Trophoblast cell (in vitro differentiated cells and primary cell): ENCODE results near the gene DAB1.

ENCODE experiments used
- DNase-seq, 2 donors: peaks; one replicate each; pipeline ENCODE4 v3.0.0-alpha.2; 2016
- H2AFZ ChIP-seq: 2 replicates; pipeline ENCODE4 v1.6.1; 2013; ENCODE audit warnings: low read length, moderate library complexity, mild to moderate bottlenecking; ENCODE audit not compliant: insufficient read depth, poor library complexity
- H2AK5ac ChIP-seq: 2 replicates; pipeline ENCODE4 v1.6.1; 2013; ENCODE audit warnings: mild to moderate bottlenecking, low read length
- H2BK120ac ChIP-seq: 2 replicates; pipeline ENCODE4 v1.6.1; 2013; ENCODE audit warnings: low read length, mild to moderate bottlenecking, moderate library complexity; ENCODE audit not compliant: insufficient read depth, poor library complexity
- H2BK12ac ChIP-seq: 2 replicates; pipeline ENCODE4 v1.6.1; 2013; ENCODE audit warnings: mild to moderate bottlenecking, low read length, moderate library complexity
- H2BK5ac ChIP-seq: 2 replicates; pipeline ENCODE4 v1.6.1; 2013; ENCODE audit warnings: low read length, low read depth, moderate library complexity, mild to moderate bottlenecking; ENCODE audit not compliant: poor library complexity
- H3K14ac ChIP-seq: 2 replicates; pipeline ENCODE4 v1.6.1; 2013; ENCODE audit warnings: mild to moderate bottlenecking, low read length
- H3K18ac ChIP-seq: 2 replicates; pipeline ENCODE4 v1.6.1; 2013; ENCODE audit warnings: mild to moderate bottlenecking, low read length
- H3K23ac ChIP-seq: 2 replicates; pipeline ENCODE4 v1.6.1; 2013; ENCODE audit warnings: low read length
- H3K27ac ChIP-seq: 2 replicates; pipeline ENCODE4 v1.5.1; 2013; ENCODE audit warnings: low read depth, mild to moderate bottlenecking, inconsistent platforms, low read length, moderate library complexity
- H3K27me3 ChIP-seq: 2 replicates; pipeline ENCODE4 v1.6.1; 2013; ENCODE audit warnings: inconsistent platforms, mild to moderate bottlenecking, low read length, moderate library complexity; ENCODE audit not compliant: insufficient read depth
- H3K36me3 ChIP-seq, 2 experiments: 1 replicate in 1 of 2; 2 replicates in 1 of 2; pipeline ENCODE4 v1.6.1; 2013; ENCODE audit warnings: low read length in 2 of 2, mild to moderate bottlenecking in 2 of 2, moderate library complexity in 1 of 2; ENCODE audit not compliant: insufficient read depth in 2 of 2, control insufficient read depth in 1 of 2
- H3K4ac ChIP-seq: 2 replicates; pipeline ENCODE4 v1.6.1; 2013; ENCODE audit warnings: low read depth, mild to moderate bottlenecking, low read length, moderate library complexity
- H3K4me1 ChIP-seq, 2 experiments: 1 replicate in 1 of 2; 2 replicates in 1 of 2; pipeline ENCODE4 v1.6.1; 2013; ENCODE audit warnings: low read length in 2 of 2, mild to moderate bottlenecking in 2 of 2, moderate library complexity in 1 of 2; ENCODE audit not compliant: insufficient read depth in 2 of 2, control insufficient read depth in 1 of 2
- H3K4me2 ChIP-seq: 2 replicates; pipeline ENCODE4 v1.6.1; 2013; ENCODE audit warnings: inconsistent platforms, mild to moderate bottlenecking, low read length, moderate library complexity
- H3K4me3 ChIP-seq: 2 replicates; pipeline ENCODE4 v1.5.1; 2013; ENCODE audit warnings: mild to moderate bottlenecking, low read depth, low read length, inconsistent platforms
- H3K79me1 ChIP-seq: one replicate; pipeline ENCODE4 v1.6.1; 2013; ENCODE audit warnings: low read length
- H3K79me2 ChIP-seq: 2 replicates; pipeline ENCODE4 v1.6.1; 2013; ENCODE audit warnings: low read length, mild to moderate bottlenecking; ENCODE audit not compliant: control insufficient read depth, insufficient read depth, poor library complexity
- H3K9ac ChIP-seq: 2 replicates; pipeline ENCODE4 v1.6.1; 2013; ENCODE audit warnings: mild to moderate bottlenecking, low read length
- H3K9me3 ChIP-seq: 2 replicates; pipeline ENCODE4 v1.6.1; 2013; ENCODE audit warnings: low read depth, mild to moderate bottlenecking, control low read depth, inconsistent platforms, low read length; ENCODE audit not compliant: insufficient read depth
- H4K12ac ChIP-seq: 2 replicates; pipeline ENCODE4 v1.6.1; 2013; ENCODE audit warnings: low read depth, mild to moderate bottlenecking, low read length, moderate library complexity
- H4K8ac ChIP-seq: 2 replicates; pipeline ENCODE4 v1.6.1; 2013; ENCODE audit warnings: low read depth, mild to moderate bottlenecking, low read length, moderate library complexity
- H4K91ac ChIP-seq: one replicate; pipeline ENCODE4 v1.6.1; 2013; ENCODE audit warnings: low read depth, mild to moderate bottlenecking, low read length, moderate library complexity
- WGBS: extraction: QIAGEN DNeasy Blood & Tissue Kit; methylation state at CpG from one replicate; pipeline ENCODE4 v1.1.7; 2013; ENCODE audit warnings: missing lambda C conversion rate; ENCODE audit not compliant: insufficient read length, insufficient coverage; ENCODE audit errors: extremely low coverage; 5-methylcytosine and 5-hydroxymethylcytosine counted together

The DAB1 gene

GRCh38 chr1:57422271-57423134, 1.4 kb downstream of the DAB1 start:
- Histone ChIP-seq H3K23ac (no peak overlapping the region), H2BK120ac (no peak overlapping the region), H3K14ac (no peak overlapping the region), H4K12ac (no peak overlapping the region), H2AK5ac (no peak overlapping the region), H3K4me1 (peaks cover 10 to 19% of the 10 kb centered on the region in 2 experiments), H3K79me2 (no peaks in the 10 kb centered on the region), H3K27ac (no peak overlapping the region), H4K8ac (no peak overlapping the region), H2BK12ac (no peak overlapping the region), H3K4ac (no peak overlapping the region), H3K18ac (no peak overlapping the region), H3K79me1 (no peaks in the 10 kb centered on the region), H3K9ac (no peak overlapping the region), H3K4me2 (peak overlapping the region; percentile 77), H2BK5ac (no peak overlapping the region), H3K9me3 (no peaks in the 10 kb centered on the region), H4K91ac (no peak overlapping the region), H3K4me3 (peak overlapping the region; percentile 66), H2AFZ (peak overlapping the region; percentile 24), H3K27me3 (peaks cover 23% of the 10 kb centered on the region), H3K36me3 (no peaks in the 10 kb centered on the region)
- no peak for DNase-seq
- WGBS, result no CpG with 5 or more reads among the region's 66 CpGs

DNA sequence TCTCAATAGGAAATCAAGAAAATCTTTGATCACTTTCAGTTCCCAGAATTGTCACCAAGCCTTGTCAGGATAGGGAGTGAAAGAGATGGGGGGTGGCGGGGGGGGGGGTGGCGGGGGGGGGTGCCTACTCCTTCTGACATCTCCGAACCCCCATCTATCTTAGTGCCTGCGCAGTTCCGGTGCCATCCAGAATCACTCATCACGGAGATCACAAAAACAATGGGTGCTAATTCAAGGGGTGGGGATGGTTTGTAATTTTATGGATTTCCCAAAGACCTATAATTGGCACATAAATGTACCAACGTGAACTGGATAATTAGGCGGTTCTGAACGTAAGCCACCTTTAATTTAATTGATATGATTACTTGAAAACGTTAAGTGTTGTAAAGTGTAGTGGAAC, 2.1 kb downstream of the DAB1 start:
- Histone ChIP-seq H2AK5ac (no peak overlapping the region), H3K23ac (no peak overlapping the region), H3K36me3 (no peaks in the 10 kb centered on the region), H3K79me1 (no peaks in the 10 kb centered on the region), H3K27ac (no peak overlapping the region), H3K4me2 (peak overlapping the region; percentile 77), H3K4me1 (peaks cover 10 to 19% of the 10 kb centered on the region in 2 experiments), H2BK120ac (no peak overlapping the region), H4K91ac (no peak overlapping the region), H4K12ac (no peak overlapping the region), H3K9ac (no peak overlapping the region), H2BK12ac (no peak overlapping the region), H4K8ac (no peak overlapping the region), H3K79me2 (no peaks in the 10 kb centered on the region), H3K14ac (no peak overlapping the region), H2AFZ (no peak overlapping the region), H3K4ac (no peak overlapping the region), H2BK5ac (no peak overlapping the region), H3K9me3 (no peaks in the 10 kb centered on the region), H3K18ac (no peak overlapping the region), H3K27me3 (peaks cover 23% of the 10 kb centered on the region), H3K4me3 (no peak overlapping the region)
- WGBS, result no CpG with 5 or more reads among the region's 10 CpGs
- no peak for DNase-seq

DNA sequence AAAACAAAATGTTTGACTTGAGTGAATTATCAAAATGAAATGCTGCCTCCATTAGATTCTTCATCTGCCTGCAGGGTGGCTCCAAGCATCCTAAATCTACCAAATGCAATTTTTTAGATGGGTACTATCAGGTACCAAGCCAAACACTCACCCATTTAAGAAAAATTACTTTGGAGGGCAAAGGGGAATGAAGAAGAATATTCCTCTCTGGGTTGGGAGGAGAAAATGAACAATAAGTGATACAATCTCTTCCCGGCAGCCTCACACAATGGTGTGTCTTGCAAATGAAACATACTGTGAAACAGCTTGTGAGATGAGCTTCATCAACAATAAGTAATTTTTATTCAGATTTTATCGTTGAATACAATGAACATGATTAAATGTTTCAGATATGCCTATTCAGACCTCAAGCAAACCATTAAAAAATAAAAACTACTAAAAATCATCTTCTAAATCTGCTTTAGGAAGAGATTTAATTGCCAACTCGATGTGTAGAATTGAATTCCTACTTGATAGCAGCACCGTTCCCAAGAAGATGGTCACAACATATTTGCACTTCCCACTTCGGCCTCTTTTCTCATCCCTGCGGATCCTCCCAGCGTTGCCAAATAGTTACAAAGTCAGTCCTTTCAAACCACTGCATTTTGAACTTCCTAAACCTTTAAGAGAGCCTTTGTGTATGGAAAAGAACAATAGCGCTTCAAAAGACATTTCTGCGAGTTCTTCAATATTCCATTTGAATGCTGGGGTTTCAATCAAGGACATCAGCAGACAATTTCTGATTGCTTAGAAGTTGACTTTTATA, 2.7 kb downstream of the DAB1 start:
- Histone ChIP-seq H3K4me2 (no peak overlapping the region), H4K91ac (no peak overlapping the region), H3K23ac (no peak overlapping the region), H3K4me3 (no peak overlapping the region), H3K4me1 (peaks cover 10 to 19% of the 10 kb centered on the region in 2 experiments), H4K8ac (no peak overlapping the region), H3K79me2 (no peaks in the 10 kb centered on the region), H2BK12ac (no peak overlapping the region), H3K36me3 (no peaks in the 10 kb centered on the region), H2BK120ac (no peak overlapping the region), H2AFZ (no peak overlapping the region), H3K14ac (no peak overlapping the region), H3K9ac (no peak overlapping the region), H3K27me3 (peaks cover 23% of the 10 kb centered on the region), H3K79me1 (no peaks in the 10 kb centered on the region), H3K9me3 (no peaks in the 10 kb centered on the region), H4K12ac (no peak overlapping the region), H3K18ac (no peak overlapping the region), H2AK5ac (no peak overlapping the region), H3K4ac (no peak overlapping the region), H3K27ac (no peak overlapping the region), H2BK5ac (no peak overlapping the region)
- no peak for DNase-seq
- WGBS, result no CpG with 5 or more reads among the region's 9 CpGs

GRCh38 chr1:57418971-57419370, 4.9 kb downstream of the DAB1 start:
- no peaks in the 10 kb centered on the region for H3K79me2 ChIP-seq

More at GRCh38 chr1:57418971-57419370, 4.9 kb downstream of the DAB1 start:
- peaks cover 10 to 13% of the 10 kb centered on the region in 2 experiments for H3K4me1 ChIP-seq
- no peaks in the 10 kb centered on the region for H3K9me3 ChIP-seq
- H2BK5ac ChIP-seq, result no peak overlapping the region
- H3K18ac ChIP-seq, result no peak overlapping the region
- no peak overlapping the region for H3K4me2 ChIP-seq
- no peak overlapping the region for H2AFZ ChIP-seq
- no peak overlapping the region for H3K23ac ChIP-seq
- H3K9ac ChIP-seq, result no peak overlapping the region
- H3K27ac ChIP-seq, result no peak overlapping the region
- no peak overlapping the region for H2BK12ac ChIP-seq
- no peak overlapping the region for H2AK5ac ChIP-seq
- no peak overlapping the region for H4K8ac ChIP-seq
- no peak overlapping the region for H2BK120ac ChIP-seq
- no peak overlapping the region for H3K14ac ChIP-seq
- no peak for DNase-seq
- H3K36me3 ChIP-seq, result no peaks in the 10 kb centered on the region
- H3K4ac ChIP-seq, result no peak overlapping the region
- no peaks in the 10 kb centered on the region for H3K79me1 ChIP-seq
- H3K4me3 ChIP-seq, result no peak overlapping the region
- no peak overlapping the region for H4K12ac ChIP-seq
- no peak overlapping the region for H4K91ac ChIP-seq
- H3K27me3 ChIP-seq, result peaks cover 21% of the 10 kb centered on the region
- WGBS, result no CpG with 5 or more reads among the region's 4 CpGs
